GM06990 (cell line): ENCODE results near the gene SH2D7.

ENCODE experiments used
- DNase-seq: peaks from one replicate; pipeline ENCODE4 v3.0.0-alpha.2; 2011; ENCODE audit not compliant: insufficient read length; ENCODE audit errors: extremely low read depth
- H3K27me3 ChIP-seq: replicated peaks from 2 replicates; pipeline ENCODE4 v1.6.0; 2011; ENCODE audit warnings: low read length; ENCODE audit not compliant: control insufficient read depth, insufficient read depth
- H3K36me3 ChIP-seq: 2 replicates; pipeline ENCODE4 v1.5.1; 2011; ENCODE audit warnings: low read length; ENCODE audit not compliant: control insufficient read depth, insufficient read depth
- H3K4me3 ChIP-seq: replicated peaks from 2 replicates; pipeline ENCODE4 v1.5.1; 2011; ENCODE audit warnings: low read depth, mild to moderate bottlenecking, control low read depth, low read length
- CTCF ChIP-seq: IDR thresholded peaks from 2 replicates; pipeline ENCODE4 v1.5.1; 2011; ENCODE audit warnings: low read length, control low read depth, mild to moderate bottlenecking, inconsistent platforms; ENCODE audit not compliant: insufficient read depth, poor library complexity, severe bottlenecking

SH2D7 gene

GRCh38 chr15:78069052-78069414, 23.3 kb upstream of the SH2D7 start:
- Histone ChIP-seq H3K27me3 (no peaks in the 10 kb centered on the region), H3K4me3 (no peak overlapping the region), H3K36me3 (no peaks in the 10 kb centered on the region)
- no peak for DNase-seq
- TF ChIP-seq CTCF: peak; percentile 35

- no peaks in the 10 kb centered on the region for H3K36me3 ChIP-seq
- no peak for DNase-seq
- no peak overlapping the region for H3K4me3 ChIP-seq
- H3K27me3 ChIP-seq: no peaks in the 10 kb centered on the region
- TF ChIP-seq CTCF: peak; percentile 18
These were observed 22.8 kb upstream of the SH2D7 start for GRCh38 chr15:78069462-78070029.

GRCh38 chr15:78070049-78070700, 22.2 kb upstream of the SH2D7 start:
- Histone ChIP-seq H3K27me3 (no peaks in the 10 kb centered on the region), H3K36me3 (no peaks in the 10 kb centered on the region), H3K4me3 (no peak overlapping the region)
- TF ChIP-seq CTCF: no peak
- no peak for DNase-seq

GRCh38 chr15:78071383-78071782, 21.0 kb upstream of the SH2D7 start:
- no peak for TF ChIP-seq CTCF
- H3K36me3 ChIP-seq: no peaks in the 10 kb centered on the region

GRCh38 chr15:78072080-78072892, 20.1 kb upstream of the SH2D7 start:
- DNase-seq: no peak
- H3K4me3 ChIP-seq: no peak overlapping the region
- H3K27me3 ChIP-seq: no peaks in the 10 kb centered on the region
- no peaks in the 10 kb centered on the region for H3K36me3 ChIP-seq
- no peak for TF ChIP-seq CTCF

More at GRCh38 chr15:78071383-78071782, 21.0 kb upstream of the SH2D7 start:
- no peak for DNase-seq
- no peaks in the 10 kb centered on the region for H3K27me3 ChIP-seq
- H3K4me3 ChIP-seq: no peak overlapping the region
